IMR-90 (cell line): ENCODE measurements around the gene TSGA10IP. TPM values are rescaled to one million over a fixed set of nuclear protein-coding genes. Genes with fewer than 3 reads are reported as not detected.

Experiments used
- ATAC-seq: fragments of 200-7000 bp; cut with Tn5 transposase; 2 replicates; pipeline ENCODE4 v1.9.1; 2020; ENCODE audit warnings: low read depth, mild to moderate bottlenecking, moderate library complexity
- BruUV-seq: library from RNA; stranded (reverse); fragments of 400-500 nt; replicated peaks from 2 replicates; lab custom pipeline; 2021; lab: Mats Ljungman, UMichigan
- CTCF ChIA-PET: fragments of 300-600 bp; formaldehyde crosslinking; extraction: SDS; loops from one replicate; lab custom pipeline; 2021; ENCODE audit warnings: antibody characterized with exemption; lab: Yijun Ruan, JAX
- POLR2A ChIA-PET: fragments of 300-600 bp; sonication (Branson Sonifier 250); formaldehyde crosslinking; loops from one replicate; lab custom pipeline; 2022; ENCODE audit warnings: antibody characterized with exemption; ENCODE audit not compliant: unreplicated experiment; lab: Charles Lee
- DNase-seq: peaks from one replicate; pipeline ENCODE4 v3.0.0; 2013
- H2AFZ ChIP-seq: replicated peaks from 2 replicates; pipeline ENCODE3; 2013; ENCODE audit warnings: low read length, mild to moderate bottlenecking; ENCODE audit not compliant: poor library complexity
- H2AK5ac ChIP-seq: 2 replicates; pipeline ENCODE4 v1.6.1; 2013; ENCODE audit warnings: low read depth, low read length, inconsistent platforms
- H2AK9ac ChIP-seq: replicated peaks from 2 replicates; pipeline ENCODE3; 2013; ENCODE audit warnings: mild to moderate bottlenecking, low read depth, low read length, moderate library complexity; ENCODE audit not compliant: poor library complexity
- H2BK120ac ChIP-seq: 2 replicates; pipeline ENCODE4 v1.6.1; 2013; ENCODE audit warnings: low read depth, low read length, inconsistent platforms
- H2BK15ac ChIP-seq: 3 replicates; pipeline ENCODE4 v1.6.1; 2013; ENCODE audit warnings: low read depth, low read length, inconsistent platforms
- H2BK20ac ChIP-seq: 2 replicates; pipeline ENCODE4 v1.6.1; 2013; ENCODE audit warnings: low read depth, mild to moderate bottlenecking, inconsistent platforms, low read length, moderate library complexity
- H2BK5ac ChIP-seq: 2 replicates; pipeline ENCODE4 v1.6.1; 2013; ENCODE audit warnings: mild to moderate bottlenecking, low read depth, low read length, inconsistent platforms; ENCODE audit not compliant: poor library complexity, severe bottlenecking
- H3K14ac ChIP-seq: replicated peaks from 2 replicates; pipeline ENCODE4 v1.6.1; 2013; ENCODE audit warnings: low read depth, low read length, inconsistent platforms
- H3K18ac ChIP-seq: 2 replicates; pipeline ENCODE4 v1.6.1; 2013; ENCODE audit warnings: low read depth, low read length, control low read depth
- H3K23ac ChIP-seq: 2 replicates; pipeline ENCODE4 v1.6.1; 2013; ENCODE audit warnings: low read depth, low read length, inconsistent platforms
- H3K27ac ChIP-seq: 2 replicates; pipeline ENCODE4 v1.5.1; 2013; ENCODE audit warnings: mild to moderate bottlenecking, control low read depth, low read length; ENCODE audit not compliant: insufficient read depth
- H3K27me3 ChIP-seq: 2 replicates; pipeline ENCODE4 v1.6.1; 2013; ENCODE audit warnings: low read length; ENCODE audit not compliant: control insufficient read depth, insufficient read depth
- H3K36me3 ChIP-seq: 2 replicates; pipeline ENCODE4 v1.6.1; 2013; ENCODE audit warnings: low read length, mixed read lengths; ENCODE audit not compliant: control insufficient read depth, insufficient read depth
- H3K4ac ChIP-seq: 2 replicates; pipeline ENCODE4 v1.6.1; 2013; ENCODE audit warnings: low read depth, low read length, inconsistent platforms
- H3K4me1 ChIP-seq: 2 replicates; pipeline ENCODE4 v1.6.1; 2013; ENCODE audit warnings: low read length, mixed read lengths; ENCODE audit not compliant: control insufficient read depth, insufficient read depth
- H3K4me2 ChIP-seq: 2 replicates; pipeline ENCODE4 v1.6.1; 2013; ENCODE audit warnings: low read depth, mild to moderate bottlenecking, control low read depth, low read length, moderate library complexity
- H3K4me3 ChIP-seq: 2 replicates; pipeline ENCODE4 v1.5.1; 2013; ENCODE audit warnings: low read depth, mild to moderate bottlenecking, control low read depth, low read length, moderate library complexity; ENCODE audit not compliant: insufficient read depth
- H3K56ac ChIP-seq: 2 replicates; pipeline ENCODE4 v1.6.1; 2013; ENCODE audit warnings: low read length, inconsistent platforms; ENCODE audit not compliant: insufficient read depth; ENCODE audit errors: extremely low read depth
- H3K79me1 ChIP-seq, 2 experiments: 2 replicates each; pipeline ENCODE4 v1.6.1; 2013; ENCODE audit warnings: low read length in 2 of 2, inconsistent platforms in 1 of 2, low read depth in 1 of 2
- H3K9ac ChIP-seq: 2 replicates; pipeline ENCODE4 v1.6.1; 2013; ENCODE audit warnings: low read depth, low read length, control low read depth
- H3K9me1 ChIP-seq: 2 replicates; pipeline ENCODE4 v1.6.1; 2013; ENCODE audit warnings: low read length, inconsistent platforms; ENCODE audit not compliant: insufficient read depth
- H3K9me3 ChIP-seq: 2 replicates; pipeline ENCODE4 v1.6.1; 2013; ENCODE audit warnings: low read length; ENCODE audit not compliant: control insufficient read depth, insufficient read depth
- H4K20me1 ChIP-seq: 2 replicates; pipeline ENCODE4 v1.6.1; 2013; ENCODE audit warnings: low read length, inconsistent platforms; ENCODE audit not compliant: insufficient read depth
- H4K5ac ChIP-seq: 2 replicates; pipeline ENCODE4 v1.6.1; 2013; ENCODE audit warnings: mild to moderate bottlenecking, low read depth, low read length, control low read depth
- H4K8ac ChIP-seq, 2 experiments: 2 replicates each; pipeline ENCODE4 v1.6.1; 2013; ENCODE audit warnings: low read depth in 2 of 2, low read length in 2 of 2, control low read depth in 1 of 2, inconsistent platforms in 1 of 2
- H4K91ac ChIP-seq: 2 replicates; pipeline ENCODE4 v1.6.1; 2013; ENCODE audit warnings: low read depth, low read length, inconsistent platforms; ENCODE audit not compliant: insufficient read depth
- BHLHE40 ChIP-seq: fragments of 150-350 bp; IDR thresholded peaks from 2 replicates; pipeline ENCODE4 v1.6.1; 2016; ENCODE audit warnings: mild to moderate bottlenecking, low read depth, low read length
- CEBPB ChIP-seq: IDR thresholded peaks from 2 replicates; pipeline ENCODE4 v1.6.1; 2012; ENCODE audit warnings: low read depth, low read length, improper control_type of control experiment
- CHD1 ChIP-seq: IDR thresholded peaks from 2 replicates; pipeline ENCODE4 v1.6.1; 2012; ENCODE audit warnings: low read depth, low read length, improper control_type of control experiment
- CTCF ChIP-seq: conservative IDR thresholded peaks from 2 replicates; pipeline ENCODE4 v1.5.1; 2012; ENCODE audit warnings: mild to moderate bottlenecking, low read depth, low read length, improper control_type of control experiment
- ELK1 ChIP-seq: fragments of 150-350 bp; IDR thresholded peaks from 2 replicates; pipeline ENCODE4 v1.6.1; 2016; ENCODE audit warnings: low read depth, mild to moderate bottlenecking, low read length, moderate library complexity, borderline replicate concordance
- MAZ ChIP-seq: IDR thresholded peaks from 2 replicates; pipeline ENCODE4 v1.6.1; 2012; ENCODE audit warnings: low read depth, mild to moderate bottlenecking, low read length, improper control_type of control experiment, moderate library complexity, borderline replicate concordance
- MXI1 ChIP-seq: IDR thresholded peaks from 2 replicates; pipeline ENCODE4 v1.6.1; 2012; ENCODE audit warnings: low read depth, mild to moderate bottlenecking, low read length, moderate library complexity, borderline replicate concordance
- POLR2A ChIP-seq: IDR thresholded peaks from 2 replicates; pipeline ENCODE4 v1.6.1; 2012; ENCODE audit warnings: mild to moderate bottlenecking, low read depth, low read length
- RAD21 ChIP-seq: IDR thresholded peaks from 2 replicates; pipeline ENCODE4 v1.6.1; 2012; ENCODE audit warnings: low read length, improper control_type of control experiment
- RCOR1 ChIP-seq: IDR thresholded peaks from 2 replicates; pipeline ENCODE4 v1.6.1; 2012; ENCODE audit warnings: mild to moderate bottlenecking, low read length, improper control_type of control experiment; ENCODE audit not compliant: insufficient replicate concordance
- USF2 ChIP-seq: fragments of 150-350 bp; IDR thresholded peaks from 2 replicates; pipeline ENCODE4 v1.6.1; 2017; ENCODE audit warnings: mild to moderate bottlenecking, antibody characterized with exemption, low read length, low read depth
- WGBS, 2 experiments: methylation state at CpG; one replicate each; pipeline versions ENCODE4 v1.1.5 to v1.1.7; 2013; ENCODE audit warnings: missing lambda C conversion rate in 2 of 2; ENCODE audit not compliant: insufficient read length in 1 of 2; ENCODE audit errors: extremely low coverage in 2 of 2; 5-methylcytosine and 5-hydroxymethylcytosine counted together
- dilution Hi-C: fragments of 300-500 bp; cut with HindIII; formaldehyde crosslinking; loops from one replicate; pipeline ENCODE4 v1.14.3; 2018; ENCODE audit warnings: low sequenced_read_pairs; ENCODE audit not compliant: unreplicated experiment
- in situ Hi-C: fragments of 300-500 bp; cut with MboI; formaldehyde crosslinking; loops from 3 replicates; pipeline ENCODE4 v1.14.3; 2019; ENCODE audit warnings: low sequenced_read_pairs, inconsistent platforms, mixed read lengths
- intact Hi-C: fragments of 100-400 bp; cut with micrococcal nuclease; formaldehyde crosslinking; loops from 2 replicates; pipeline ENCODE4 v1.10.0; 2022
- polyA plus RNA-seq, 3 experiments: library from polyadenylated mRNA; depleted of rRNA; stranded (reverse); fragments of >200 nt; gene quantifications; 2 replicates each; pipeline ENCODE4 v1.2.3, GENCODE V29; 2012; ENCODE audit warnings: low replicate concordance in 1 of 3
- total RNA-seq: library from RNA; depleted of rRNA; stranded (reverse); fragments of >200 nt; gene quantifications from 2 replicates; pipeline ENCODE4 v1.2.3, GENCODE V29; 2012

Gene TSGA10IP
- total and polyA plus RNA-seq, 2 of the 4 experiments (the other 2 are of a cell fraction): 0.21 TPM; not detected in 1

- ChIA-PET CTCF (no interaction called here), POLR2A (interaction anchor here (0.6 kb wide), 1 partner anchor 33 kb away, joined by 3 read pairs; no protein-coding TSS in a partner anchor)
- ATAC-seq: peak; percentile 61
- DNase-seq: peak; percentile 63
- no peak overlapping the region for H3K56ac ChIP-seq
- no TSS peak for BruUV-seq
- no CpG with 5 or more reads among the region's 4 CpGs for WGBS, 2 experiments
- H4K91ac ChIP-seq: no peak overlapping the region
- no peaks in the 10 kb centered on the region for H4K20me1 ChIP-seq
- no peak overlapping the region for H3K9ac ChIP-seq
- intact Hi-C loops: no loop called here
- H3K36me3 ChIP-seq: no peaks in the 10 kb centered on the region
- H3K27me3 ChIP-seq: no peaks in the 10 kb centered on the region
- no peaks in the 10 kb centered on the region for H3K9me1 ChIP-seq
- no peak overlapping the region; the same call in 1 of the 2 replicates for H4K5ac ChIP-seq
- H2AK9ac ChIP-seq: no peak overlapping the region
- H3K4me2 ChIP-seq: no peak overlapping the region
- no peaks in the 10 kb centered on the region for H3K9me3 ChIP-seq
- H2AK5ac ChIP-seq: no peak overlapping the region
- H2BK20ac ChIP-seq: no peak overlapping the region
- in situ Hi-C loops: no loop called here
- no peak overlapping the region for H3K27ac ChIP-seq
- H2AFZ ChIP-seq: no peak overlapping the region
- no peak overlapping the region for H2BK15ac ChIP-seq
- TF ChIP-seq MAZ (no peak), RAD21 (no peak), USF2 (no peak), POLR2A (no peak), CTCF (no peak), MXI1 (no peak), CHD1 (no peak), CEBPB (no peak), ELK1 (no peak), BHLHE40 (no peak), RCOR1 (no peak)
- H3K4ac ChIP-seq: no peak overlapping the region
- no peak overlapping the region for H3K23ac ChIP-seq
- H3K4me3 ChIP-seq: no peak overlapping the region
- no peak overlapping the region for H3K14ac ChIP-seq
- H4K8ac ChIP-seq: no peak overlapping the region
- H2BK5ac ChIP-seq: no peak overlapping the region
- no peaks in the 10 kb centered on the region for H3K79me1 ChIP-seq
- no peak overlapping the region for H2BK120ac ChIP-seq
- dilution Hi-C loops: no loop called here
- no peak overlapping the region for H3K18ac ChIP-seq
- H3K4me1 ChIP-seq: peaks cover 4% of the 10 kb centered on the region; the same call in 1 of the 2 replicates
These were observed 11.3 kb upstream of the TSGA10IP start for GRCh38 chr11:65934014-65934413.
